ENCODE measurements around the gene DNAH2.
A peak's percentile ranks its signal among the peaks of the same experiment; 100 is the strongest.

The DNAH2 gene

GRCh38 chr17:7716901-7717755, at the start of gene DNAH2:
DNAH2 (plus strand) TSS chr17:7717744; CDS start chr17:7719735, 1,991 bp downstream.
- no peaks in the 10 kb centered on the region for H3K9me3 ChIP-seq (replicated peaks; ENCODE audit: insufficient read depth, low read length)
- H3K4me1 ChIP-seq (ENCODE audit: low read length): peaks cover 3% of the 10 kb centered on the region; the same call in 1 of the 2 replicates
- no peak within 1 kb of the TSS for H3K27ac ChIP-seq (ENCODE audit: low read length)
- H3K79me2 ChIP-seq (ENCODE audit: low read length): no peaks in the 10 kb centered on the region
- peak within 1 kb of the TSS; percentile 31; the same call in 1 of the 2 replicates for H3K4me3 ChIP-seq (ENCODE audit: low read length)
- H3K27me3 ChIP-seq (replicated peaks; ENCODE audit: insufficient read depth, low read length): peaks cover 97% of the 10 kb centered on the region
- TF ChIP-seq EZH2 (optimal IDR thresholded peaks at IDR 0.05; ENCODE audit: low read depth, low read length) (peak; percentile 35), CTCF (IDR thresholded peaks at IDR 0.05; ENCODE audit: low read length) (peak; percentile 42), EZH2phosphoT487 (IDR thresholded peaks at IDR 0.05; ENCODE audit: low read length) (no peak)
- H4K20me1 ChIP-seq (ENCODE audit: insufficient read depth, low read length): no peaks in the 10 kb centered on the region
- no peak within 1 kb of the TSS for H3K9ac ChIP-seq (ENCODE audit: low read length)
- H3K36me3 ChIP-seq (replicated peaks; ENCODE audit: insufficient read depth, low read length): no peaks in the 10 kb centered on the region
- no peaks in the 10 kb centered on the region for H3F3A ChIP-seq (ENCODE audit: insufficient read depth, low read length)
- peak within 1 kb of the TSS; percentile 31; the same call in 1 of the 2 replicates for H2AFZ ChIP-seq (ENCODE audit: low read length)
- no peak for DNase-seq
- peak within 1 kb of the TSS; percentile 79 for H3K4me2 ChIP-seq (ENCODE audit: low read depth, low read length)
- no peaks in the 10 kb centered on the region for H3K9me2 ChIP-seq (replicated peaks; ENCODE audit: insufficient read depth, low read length)

- no peak overlapping the region for H3K27ac ChIP-seq (ENCODE audit: low read length)
- peaks cover 10% of the 10 kb centered on the region for H3K36me3 ChIP-seq (replicated peaks; ENCODE audit: insufficient read depth, low read length)
These were observed 49.1 kb upstream of the DNAH2 start for GRCh38 chr17:7668482-7668881.

GRCh38 chr17:7673239-7673638, 44.3 kb upstream of the DNAH2 start:
- no peaks in the 10 kb centered on the region for H3K79me2 ChIP-seq (ENCODE audit: low read length)
- H3K9me3 ChIP-seq (replicated peaks; ENCODE audit: insufficient read depth, low read length): no peaks in the 10 kb centered on the region
- H3K36me3 ChIP-seq (replicated peaks; ENCODE audit: insufficient read depth, low read length): peaks cover 19% of the 10 kb centered on the region
- H3K9me2 ChIP-seq (replicated peaks; ENCODE audit: insufficient read depth, low read length): no peaks in the 10 kb centered on the region
- peak; percentile 41 for DNase-seq
- no peak overlapping the region for H3K27ac ChIP-seq (ENCODE audit: low read length)
- no peak overlapping the region for H3K4me2 ChIP-seq (ENCODE audit: low read depth, low read length)
- no peaks in the 10 kb centered on the region for H3K27me3 ChIP-seq (replicated peaks; ENCODE audit: insufficient read depth, low read length)
- H2AFZ ChIP-seq (ENCODE audit: low read length): no peak overlapping the region
- TF ChIP-seq CTCF (IDR thresholded peaks at IDR 0.05; ENCODE audit: low read length) (peak; percentile 57), EZH2 (optimal IDR thresholded peaks at IDR 0.05; ENCODE audit: low read depth, low read length) (no peak)
- no peaks in the 10 kb centered on the region for H3K4me1 ChIP-seq (ENCODE audit: low read length)
- no peak overlapping the region for H3K9ac ChIP-seq (ENCODE audit: low read length)
- H4K20me1 ChIP-seq (ENCODE audit: insufficient read depth, low read length): no peaks in the 10 kb centered on the region
- no peaks in the 10 kb centered on the region for H3F3A ChIP-seq (ENCODE audit: insufficient read depth, low read length)
- no peak overlapping the region for H3K4me3 ChIP-seq (ENCODE audit: low read length)

More at GRCh38 chr17:7668482-7668881, 49.1 kb upstream of the DNAH2 start:
- no peak for TF ChIP-seq EZH2 (optimal IDR thresholded peaks at IDR 0.05; ENCODE audit: low read depth, low read length)
- no peak for TF ChIP-seq CTCF (IDR thresholded peaks at IDR 0.05; ENCODE audit: low read length)
- TF ChIP-seq EZH2phosphoT487 (IDR thresholded peaks at IDR 0.05; ENCODE audit: low read length): no peak
- Histone ChIP-seq H3K79me2 (ENCODE audit: low read length) (no peaks in the 10 kb centered on the region), H3K9me2 (replicated peaks; ENCODE audit: insufficient read depth, low read length) (no peaks in the 10 kb centered on the region), H3K9ac (ENCODE audit: low read length) (no peak overlapping the region), H3K9me3 (replicated peaks; ENCODE audit: insufficient read depth, low read length) (no peaks in the 10 kb centered on the region), H3K4me1 (ENCODE audit: low read length) (no peaks in the 10 kb centered on the region), H3K4me2 (ENCODE audit: low read depth, low read length) (no peak overlapping the region), H3K27me3 (replicated peaks; ENCODE audit: insufficient read depth, low read length) (no peaks in the 10 kb centered on the region), H4K20me1 (ENCODE audit: insufficient read depth, low read length) (no peaks in the 10 kb centered on the region), H3K4me3 (ENCODE audit: low read length) (no peak overlapping the region), H3F3A (ENCODE audit: insufficient read depth, low read length) (no peaks in the 10 kb centered on the region), H2AFZ (ENCODE audit: low read length) (no peak overlapping the region)
- DNase-seq: no peak

Data from MM.1S (cell line).